HepG2 (cell line): ENCODE measurements around the gene TIGD6. TPM values are rescaled to one million over a fixed set of nuclear protein-coding genes. Genes with fewer than 3 reads are reported as not detected.

Source experiments
- ETV5 ChIP-seq: IDR thresholded peaks from 2 replicates; pipeline ENCODE4 v1.6.1; 2018; ENCODE audit warnings: missing biosample characterization, missing genetic modification reagents, inconsistent platforms, borderline replicate concordance
- HOXA3 ChIP-seq: sonication (generic); formaldehyde crosslinking; IDR thresholded peaks from 2 replicates; pipeline ENCODE4 v1.5.0; 2020; ENCODE audit warnings: missing genetic modification reagents
- MBNL3 ChIP-seq: fragments of 250-450 bp; sonication (Bioruptor Pico); conservative IDR thresholded peaks from 2 replicates; pipeline ENCODE4 v1.8.0; 2022; ENCODE audit warnings: mild to moderate bottlenecking, inconsistent platforms
- MTF1 ChIP-seq: sonication (generic); formaldehyde crosslinking; IDR thresholded peaks from 2 replicates; pipeline ENCODE4 v1.5.0; 2020; ENCODE audit warnings: missing genetic modification reagents
- NFE2 ChIP-seq: sonication (generic); formaldehyde crosslinking; IDR thresholded peaks from 2 replicates; pipeline ENCODE4 v1.4.0; 2020; ENCODE audit warnings: missing genetic modification reagents
- PTBP1 ChIP-seq: fragments of 200-400 bp; formaldehyde crosslinking; IDR thresholded peaks from 2 replicates; pipeline ENCODE4 v1.6.1; 2018; ENCODE audit warnings: low read length, low read depth; ENCODE audit not compliant: poor library complexity, severe bottlenecking
- SCMH1 ChIP-seq: sonication (generic); formaldehyde crosslinking; IDR thresholded peaks from 2 replicates; pipeline ENCODE4 v1.9.0; 2021; ENCODE audit warnings: missing genetic modification reagents, mild to moderate bottlenecking, borderline replicate concordance
- ZBTB7B ChIP-seq: sonication (generic); formaldehyde crosslinking; IDR thresholded peaks from 2 replicates; pipeline ENCODE4 v1.4.0; 2020; ENCODE audit warnings: missing genetic modification reagents
- ZFP91 ChIP-seq: sonication (generic); formaldehyde crosslinking; IDR thresholded peaks from 2 replicates; pipeline ENCODE4 v1.9.0; 2022; ENCODE audit warnings: missing genetic modification reagents, mild to moderate bottlenecking, borderline replicate concordance
- ZNF720 ChIP-seq: sonication (generic); formaldehyde crosslinking; IDR thresholded peaks from 2 replicates; pipeline ENCODE4 v1.4.0; 2020; ENCODE audit warnings: missing genetic modification reagents
- ZNF777 ChIP-seq: sonication (generic); formaldehyde crosslinking; IDR thresholded peaks from 2 replicates; pipeline ENCODE4 v1.4.0; 2020; ENCODE audit warnings: missing genetic modification reagents
- ZNF839 ChIP-seq: sonication (generic); formaldehyde crosslinking; IDR thresholded peaks from 2 replicates; pipeline ENCODE4 v1.4.0; 2020; ENCODE audit warnings: missing genetic modification reagents, mild to moderate bottlenecking, borderline replicate concordance
- polyA plus RNA-seq, 8 experiments: library from polyadenylated mRNA; depleted of rRNA in 3 of 8; stranded (reverse) in 7 of 8; unstranded in 1 of 8; fragments of >200 nt; fragmentation: Illumina TruSeq in 4 of 8; extraction: Trizol in 4 of 8; gene quantifications; 2 replicates each; pipeline versions ENCODE4 v1.2.1 to v1.2.3, GENCODE V29; 2011 to 2016; ENCODE audit warnings: low read depth in 4 of 8, missing spikeins in 1 of 8, mixed read lengths in 1 of 8; ENCODE audit not compliant: insufficient read depth in 1 of 8
- total RNA-seq, 5 experiments: library from RNA; depleted of rRNA; stranded (reverse); fragments of >200 nt; fragmentation: Illumina TruSeq; extraction: Trizol; gene quantifications; 2 replicates each; pipeline ENCODE4 v1.2.3, GENCODE V29; 2016; ENCODE audit warnings: low read depth in 1 of 5
- TF ChIP-seq, protein P1 (sequence below): sonication (generic); formaldehyde crosslinking; IDR thresholded peaks from 2 replicates; pipeline ENCODE4 v1.9.0; 2021; ENCODE audit warnings: missing genetic modification reagents, borderline replicate concordance
- TF ChIP-seq, protein P2 (sequence below): IDR thresholded peaks from 2 replicates; pipeline ENCODE4 v1.6.1; 2016
- TF ChIP-seq, protein P3 (sequence below): IDR thresholded peaks from 2 replicates; pipeline ENCODE4 v1.4.0; 2020; ENCODE audit warnings: mild to moderate bottlenecking, missing genetic modification reagents
- TF ChIP-seq, protein P4 (sequence below): sonication (generic); formaldehyde crosslinking; IDR thresholded peaks from 2 replicates; pipeline ENCODE4 v1.5.1; 2020; ENCODE audit warnings: mild to moderate bottlenecking, missing genetic modification reagents, borderline replicate concordance
- TF ChIP-seq, protein P5 (sequence below): sonication (generic); formaldehyde crosslinking; IDR thresholded peaks from 2 replicates; pipeline ENCODE4 v1.5.0; 2020; ENCODE audit warnings: missing genetic modification reagents, mild to moderate bottlenecking, borderline replicate concordance

TIGD6 gene
- total and polyA plus RNA-seq, 2 of the 13 experiments (the other 11 are each of a cell fraction or from before 2014, with no cell fraction given): 2.1 to 2.9 TPM

DNA sequence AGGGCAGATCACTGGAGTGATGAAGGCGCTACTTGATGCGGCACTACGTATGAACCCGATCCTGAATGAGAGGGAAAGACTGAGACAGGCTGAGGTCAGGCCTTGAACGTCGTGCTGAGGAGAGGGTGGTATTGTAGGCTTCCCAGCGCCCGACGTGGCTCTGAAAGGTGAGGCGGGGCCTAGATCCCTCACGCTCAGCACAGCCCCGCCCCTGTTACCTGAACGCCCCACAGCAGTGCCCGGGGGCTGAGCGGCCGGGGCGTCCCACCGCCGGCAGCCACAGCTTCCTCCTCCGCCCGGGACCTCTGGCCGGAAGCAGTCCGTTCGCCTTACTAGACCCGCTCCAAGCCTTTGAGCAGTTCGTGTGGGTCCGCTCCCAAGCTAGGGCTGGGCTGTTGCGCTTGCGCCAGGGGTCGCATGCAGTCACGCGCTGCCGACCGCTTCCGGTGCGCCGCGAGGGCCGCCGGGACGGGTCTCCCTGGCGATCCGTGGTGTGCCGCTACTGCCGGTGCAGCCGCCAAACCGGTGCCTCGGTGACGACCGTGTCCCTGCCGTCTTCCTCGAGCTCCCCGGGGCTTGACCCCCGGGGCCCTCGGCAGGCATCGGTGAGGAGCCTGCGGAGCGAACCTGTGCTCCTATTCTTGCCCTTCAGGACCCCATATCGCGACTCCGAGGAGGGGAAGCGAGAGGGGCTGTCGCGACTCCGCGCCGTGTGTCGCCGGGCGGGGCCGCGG lies at the start of gene TIGD6, which contains the start of gene HMGXB3 (continued):
- TF ChIP-seq PTBP1 (no peak), ZFP91 (CRISPR knock-in tag) (peak; percentile 95), SCMH1 (no peak), ZNF720 (CRISPR knock-in tag) (no peak), MBNL3 (CRISPR knock-in tag) (no peak), HOXA3 (peak; percentile 95), ETV5 (CRISPR knock-in tag) (peak; percentile 93), ZBTB7B (CRISPR knock-in tag) (peak; percentile 85), NFE2 (CRISPR knock-in tag) (no peak), MTF1 (CRISPR knock-in tag) (no peak), ZNF777 (CRISPR knock-in tag) (peak; percentile 48; the same call in 1 of the 2 replicates), ZNF839 (no peak; the same call in none of the 2 replicates)
- TF ChIP-seq, protein P1, sequence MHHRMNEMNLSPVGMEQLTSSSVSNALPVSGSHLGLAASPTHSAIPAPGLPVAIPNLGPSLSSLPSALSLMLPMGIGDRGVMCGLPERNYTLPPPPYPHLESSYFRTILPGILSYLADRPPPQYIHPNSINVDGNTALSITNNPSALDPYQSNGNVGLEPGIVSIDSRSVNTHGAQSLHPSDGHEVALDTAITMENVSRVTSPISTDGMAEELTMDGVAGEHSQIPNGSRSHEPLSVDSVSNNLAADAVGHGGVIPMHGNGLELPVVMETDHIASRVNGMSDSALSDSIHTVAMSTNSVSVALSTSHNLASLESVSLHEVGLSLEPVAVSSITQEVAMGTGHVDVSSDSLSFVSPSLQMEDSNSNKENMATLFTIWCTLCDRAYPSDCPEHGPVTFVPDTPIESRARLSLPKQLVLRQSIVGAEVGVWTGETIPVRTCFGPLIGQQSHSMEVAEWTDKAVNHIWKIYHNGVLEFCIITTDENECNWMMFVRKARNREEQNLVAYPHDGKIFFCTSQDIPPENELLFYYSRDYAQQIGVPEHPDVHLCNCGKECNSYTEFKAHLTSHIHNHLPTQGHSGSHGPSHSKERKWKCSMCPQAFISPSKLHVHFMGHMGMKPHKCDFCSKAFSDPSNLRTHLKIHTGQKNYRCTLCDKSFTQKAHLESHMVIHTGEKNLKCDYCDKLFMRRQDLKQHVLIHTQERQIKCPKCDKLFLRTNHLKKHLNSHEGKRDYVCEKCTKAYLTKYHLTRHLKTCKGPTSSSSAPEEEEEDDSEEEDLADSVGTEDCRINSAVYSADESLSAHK (CRISPR knock-in tag): no peak
- TF ChIP-seq, protein P2, sequence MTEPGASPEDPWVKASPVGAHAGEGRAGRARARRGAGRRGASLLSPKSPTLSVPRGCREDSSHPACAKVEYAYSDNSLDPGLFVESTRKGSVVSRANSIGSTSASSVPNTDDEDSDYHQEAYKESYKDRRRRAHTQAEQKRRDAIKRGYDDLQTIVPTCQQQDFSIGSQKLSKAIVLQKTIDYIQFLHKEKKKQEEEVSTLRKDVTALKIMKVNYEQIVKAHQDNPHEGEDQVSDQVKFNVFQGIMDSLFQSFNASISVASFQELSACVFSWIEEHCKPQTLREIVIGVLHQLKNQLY (CRISPR knock-in tag): 0 out of 2 replicates have a peak, but pooled peaks have one; percentile 64
- TF ChIP-seq, protein P3, sequence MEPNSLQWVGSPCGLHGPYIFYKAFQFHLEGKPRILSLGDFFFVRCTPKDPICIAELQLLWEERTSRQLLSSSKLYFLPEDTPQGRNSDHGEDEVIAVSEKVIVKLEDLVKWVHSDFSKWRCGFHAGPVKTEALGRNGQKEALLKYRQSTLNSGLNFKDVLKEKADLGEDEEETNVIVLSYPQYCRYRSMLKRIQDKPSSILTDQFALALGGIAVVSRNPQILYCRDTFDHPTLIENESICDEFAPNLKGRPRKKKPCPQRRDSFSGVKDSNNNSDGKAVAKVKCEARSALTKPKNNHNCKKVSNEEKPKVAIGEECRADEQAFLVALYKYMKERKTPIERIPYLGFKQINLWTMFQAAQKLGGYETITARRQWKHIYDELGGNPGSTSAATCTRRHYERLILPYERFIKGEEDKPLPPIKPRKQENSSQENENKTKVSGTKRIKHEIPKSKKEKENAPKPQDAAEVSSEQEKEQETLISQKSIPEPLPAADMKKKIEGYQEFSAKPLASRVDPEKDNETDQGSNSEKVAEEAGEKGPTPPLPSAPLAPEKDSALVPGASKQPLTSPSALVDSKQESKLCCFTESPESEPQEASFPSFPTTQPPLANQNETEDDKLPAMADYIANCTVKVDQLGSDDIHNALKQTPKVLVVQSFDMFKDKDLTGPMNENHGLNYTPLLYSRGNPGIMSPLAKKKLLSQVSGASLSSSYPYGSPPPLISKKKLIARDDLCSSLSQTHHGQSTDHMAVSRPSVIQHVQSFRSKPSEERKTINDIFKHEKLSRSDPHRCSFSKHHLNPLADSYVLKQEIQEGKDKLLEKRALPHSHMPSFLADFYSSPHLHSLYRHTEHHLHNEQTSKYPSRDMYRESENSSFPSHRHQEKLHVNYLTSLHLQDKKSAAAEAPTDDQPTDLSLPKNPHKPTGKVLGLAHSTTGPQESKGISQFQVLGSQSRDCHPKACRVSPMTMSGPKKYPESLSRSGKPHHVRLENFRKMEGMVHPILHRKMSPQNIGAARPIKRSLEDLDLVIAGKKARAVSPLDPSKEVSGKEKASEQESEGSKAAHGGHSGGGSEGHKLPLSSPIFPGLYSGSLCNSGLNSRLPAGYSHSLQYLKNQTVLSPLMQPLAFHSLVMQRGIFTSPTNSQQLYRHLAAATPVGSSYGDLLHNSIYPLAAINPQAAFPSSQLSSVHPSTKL (CRISPR knock-in tag): peak; percentile 74
- TF ChIP-seq, protein P4, sequence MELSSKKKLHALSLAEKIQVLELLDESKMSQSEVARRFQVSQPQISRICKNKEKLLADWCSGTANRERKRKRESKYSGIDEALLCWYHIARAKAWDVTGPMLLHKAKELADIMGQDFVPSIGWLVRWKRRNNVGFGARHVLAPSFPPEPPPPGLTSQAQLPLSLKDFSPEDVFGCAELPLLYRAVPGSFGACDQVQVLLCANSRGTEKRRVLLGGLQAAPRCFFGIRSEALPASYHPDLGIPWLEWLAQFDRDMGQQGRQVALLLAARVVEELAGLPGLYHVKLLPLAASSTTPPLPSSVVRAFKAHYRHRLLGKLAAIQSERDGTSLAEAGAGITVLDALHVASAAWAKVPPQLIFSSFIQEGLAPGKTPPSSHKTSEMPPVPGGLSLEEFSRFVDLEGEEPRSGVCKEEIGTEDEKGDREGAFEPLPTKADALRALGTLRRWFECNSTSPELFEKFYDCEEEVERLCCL: peak; percentile 84; the same call in 1 of the 2 replicates
- TF ChIP-seq, protein P5, sequence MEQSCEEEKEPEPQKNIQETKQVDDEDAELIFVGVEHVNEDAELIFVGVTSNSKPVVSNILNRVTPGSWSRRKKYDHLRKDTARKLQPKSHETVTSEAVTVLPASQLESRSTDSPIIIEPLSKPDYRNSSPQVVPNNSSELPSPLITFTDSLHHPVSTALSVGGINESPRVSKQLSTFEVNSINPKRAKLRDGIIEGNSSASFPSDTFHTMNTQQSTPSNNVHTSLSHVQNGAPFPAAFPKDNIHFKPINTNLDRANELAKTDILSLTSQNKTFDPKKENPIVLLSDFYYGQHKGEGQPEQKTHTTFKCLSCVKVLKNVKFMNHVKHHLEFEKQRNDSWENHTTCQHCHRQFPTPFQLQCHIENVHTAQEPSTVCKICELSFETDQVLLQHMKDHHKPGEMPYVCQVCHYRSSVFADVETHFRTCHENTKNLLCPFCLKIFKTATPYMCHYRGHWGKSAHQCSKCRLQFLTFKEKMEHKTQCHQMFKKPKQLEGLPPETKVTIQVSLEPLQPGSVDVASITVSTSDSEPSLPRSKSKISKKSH (CRISPR knock-in tag): no peak; the same call in 1 of the 2 replicates
